Panc1 (cell line): ENCODE measurements around the gene MPIG6B. TPM values are rescaled to one million over a fixed set of nuclear protein-coding genes. Genes with fewer than 3 reads are reported as not detected.

Experiments
- ATAC-seq: fragments of 200-7000 bp; cut with Tn5 transposase; 2 replicates; pipeline ENCODE4 v1.9.1; 2020; ENCODE audit warnings: mild to moderate bottlenecking, moderate library complexity
- BruUV-seq: library from RNA; stranded (reverse); fragments of 400-500 nt; replicated peaks from 2 replicates; lab custom pipeline; 2021; lab: Mats Ljungman, UMichigan
- CTCF ChIA-PET: fragments of 300-600 bp; sonication (Branson Sonifier 250); formaldehyde crosslinking; loops from one replicate; lab custom pipeline; 2022; ENCODE audit warnings: antibody characterized with exemption; lab: Charles Lee
- POLR2A ChIA-PET: fragments of 300-600 bp; sonication (Branson Sonifier 250); formaldehyde crosslinking; loops from one replicate; lab custom pipeline; 2022; ENCODE audit warnings: antibody characterized with exemption; lab: Charles Lee
- DNase-seq: peaks from one replicate; pipeline ENCODE4 v3.0.0-alpha.2; 2010; ENCODE audit warnings: low read depth, low spot score
- H3K27ac ChIP-seq: 2 replicates; pipeline ENCODE4 v1.5.1; 2011; ENCODE audit warnings: mild to moderate bottlenecking, low read length, inconsistent platforms
- H3K27me3 ChIP-seq: fragments of 200-500 bp; sonication (Bioruptor generic); 2 replicates; pipeline ENCODE4 v1.6.0; 2014; ENCODE audit warnings: low read length, inconsistent platforms; ENCODE audit not compliant: control insufficient read depth, insufficient read depth
- H3K36me3 ChIP-seq: fragments of 200-500 bp; sonication (Bioruptor generic); 2 replicates; pipeline ENCODE4 v1.5.1; 2014; ENCODE audit warnings: inconsistent platforms, mild to moderate bottlenecking, low read length, moderate library complexity; ENCODE audit not compliant: control insufficient read depth, insufficient read depth
- H3K4me1 ChIP-seq: 2 replicates; pipeline ENCODE4 v1.5.1; 2011; ENCODE audit warnings: inconsistent platforms, mild to moderate bottlenecking, low read length, moderate library complexity; ENCODE audit not compliant: control insufficient read depth, insufficient read depth
- H3K4me3 ChIP-seq, 2 experiments: 2 replicates each; pipeline ENCODE4 v1.5.1; 2011 to 2012; ENCODE audit warnings: low read depth in 2 of 2, low read length in 2 of 2, mild to moderate bottlenecking in 2 of 2, inconsistent platforms in 1 of 2, moderate library complexity in 1 of 2
- H3K9me3 ChIP-seq: fragments of 200-500 bp; sonication (Bioruptor generic); 2 replicates; pipeline ENCODE4 v1.5.1; 2014; ENCODE audit warnings: low read depth, mild to moderate bottlenecking, inconsistent platforms, low read length, moderate library complexity; ENCODE audit not compliant: control insufficient read depth, insufficient read depth
- POLR2AphosphoS5 ChIP-seq: IDR thresholded peaks from 2 replicates; pipeline ENCODE4 v1.6.1; 2012; ENCODE audit warnings: mild to moderate bottlenecking, low read depth, low read length, moderate library complexity
- SIN3A ChIP-seq: IDR thresholded peaks from 2 replicates; pipeline ENCODE4 v1.6.1; 2012; ENCODE audit warnings: low read depth, mild to moderate bottlenecking, low read length, moderate library complexity, borderline replicate concordance; ENCODE audit not compliant: insufficient read depth
- TCF7L2 ChIP-seq: IDR thresholded peaks from 2 replicates; pipeline ENCODE4 v1.6.1; 2011; ENCODE audit warnings: mild to moderate bottlenecking, low read depth, low read length, inconsistent platforms
- in situ Hi-C: cut with HindIII; loops from 2 replicates; pipeline ENCODE4 v1.10.0; 2016; ENCODE audit warnings: low sequenced_read_pairs, low pct_unique_long_range_greater_than_20kb
- intact Hi-C: fragments of 100-400 bp; cut with micrococcal nuclease; formaldehyde crosslinking; loops from one replicate; pipeline ENCODE4 v1.10.0; 2022; ENCODE audit not compliant: unreplicated experiment
- total RNA-seq: library from RNA; stranded (reverse); gene quantifications from one replicate; pipeline ENCODE4 v1.2.1, GENCODE V29; 2021; ENCODE audit not compliant: unreplicated experiment
- TF ChIP-seq, protein P1 (sequence below): fragments of 450-650 bp; IDR thresholded peaks from 2 replicates; pipeline ENCODE4 v1.5.1; 2017; ENCODE audit warnings: mild to moderate bottlenecking
- TF ChIP-seq, protein P2 (sequence below), 2 experiments: IDR thresholded peaks; 2 replicates each; pipeline ENCODE4 v1.6.1; 2011 to 2012; ENCODE audit warnings: low read depth in 2 of 2, control low read depth in 1 of 2, low read length in 1 of 2, mild to moderate bottlenecking in 1 of 2, moderate library complexity in 1 of 2; ENCODE audit not compliant: insufficient read depth in 1 of 2

MPIG6B gene
- total RNA-seq, 1 experiment from 2014 or later: not detected

DNA sequence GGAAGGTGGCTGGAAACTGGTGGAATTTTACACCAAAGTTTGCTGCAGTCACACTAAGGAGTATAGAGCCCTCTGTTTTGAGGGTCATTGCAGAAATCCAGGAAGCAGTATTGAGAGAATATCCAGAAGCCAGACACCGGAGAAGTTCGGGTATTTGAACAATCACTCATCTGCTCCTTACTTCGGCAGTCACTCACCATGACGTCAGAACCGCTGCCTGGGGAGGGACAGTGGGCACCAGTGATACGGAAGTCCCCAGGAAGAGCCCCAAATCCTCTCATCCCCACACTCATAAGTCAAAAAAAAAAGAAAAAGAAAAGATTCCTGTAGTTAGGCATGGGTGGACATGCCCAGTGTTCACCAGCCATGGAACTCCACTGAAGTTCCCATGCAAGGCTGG, 46.3 kb upstream of the MPIG6B start:
- BruUV-seq: no TSS peak
- no peaks in the 10 kb centered on the region; the same call in 1 of the 2 replicates for H3K36me3 ChIP-seq
- TF ChIP-seq, protein P1, sequence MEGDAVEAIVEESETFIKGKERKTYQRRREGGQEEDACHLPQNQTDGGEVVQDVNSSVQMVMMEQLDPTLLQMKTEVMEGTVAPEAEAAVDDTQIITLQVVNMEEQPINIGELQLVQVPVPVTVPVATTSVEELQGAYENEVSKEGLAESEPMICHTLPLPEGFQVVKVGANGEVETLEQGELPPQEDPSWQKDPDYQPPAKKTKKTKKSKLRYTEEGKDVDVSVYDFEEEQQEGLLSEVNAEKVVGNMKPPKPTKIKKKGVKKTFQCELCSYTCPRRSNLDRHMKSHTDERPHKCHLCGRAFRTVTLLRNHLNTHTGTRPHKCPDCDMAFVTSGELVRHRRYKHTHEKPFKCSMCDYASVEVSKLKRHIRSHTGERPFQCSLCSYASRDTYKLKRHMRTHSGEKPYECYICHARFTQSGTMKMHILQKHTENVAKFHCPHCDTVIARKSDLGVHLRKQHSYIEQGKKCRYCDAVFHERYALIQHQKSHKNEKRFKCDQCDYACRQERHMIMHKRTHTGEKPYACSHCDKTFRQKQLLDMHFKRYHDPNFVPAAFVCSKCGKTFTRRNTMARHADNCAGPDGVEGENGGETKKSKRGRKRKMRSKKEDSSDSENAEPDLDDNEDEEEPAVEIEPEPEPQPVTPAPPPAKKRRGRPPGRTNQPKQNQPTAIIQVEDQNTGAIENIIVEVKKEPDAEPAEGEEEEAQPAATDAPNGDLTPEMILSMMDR: no peak
- TF ChIP-seq, protein P2, sequence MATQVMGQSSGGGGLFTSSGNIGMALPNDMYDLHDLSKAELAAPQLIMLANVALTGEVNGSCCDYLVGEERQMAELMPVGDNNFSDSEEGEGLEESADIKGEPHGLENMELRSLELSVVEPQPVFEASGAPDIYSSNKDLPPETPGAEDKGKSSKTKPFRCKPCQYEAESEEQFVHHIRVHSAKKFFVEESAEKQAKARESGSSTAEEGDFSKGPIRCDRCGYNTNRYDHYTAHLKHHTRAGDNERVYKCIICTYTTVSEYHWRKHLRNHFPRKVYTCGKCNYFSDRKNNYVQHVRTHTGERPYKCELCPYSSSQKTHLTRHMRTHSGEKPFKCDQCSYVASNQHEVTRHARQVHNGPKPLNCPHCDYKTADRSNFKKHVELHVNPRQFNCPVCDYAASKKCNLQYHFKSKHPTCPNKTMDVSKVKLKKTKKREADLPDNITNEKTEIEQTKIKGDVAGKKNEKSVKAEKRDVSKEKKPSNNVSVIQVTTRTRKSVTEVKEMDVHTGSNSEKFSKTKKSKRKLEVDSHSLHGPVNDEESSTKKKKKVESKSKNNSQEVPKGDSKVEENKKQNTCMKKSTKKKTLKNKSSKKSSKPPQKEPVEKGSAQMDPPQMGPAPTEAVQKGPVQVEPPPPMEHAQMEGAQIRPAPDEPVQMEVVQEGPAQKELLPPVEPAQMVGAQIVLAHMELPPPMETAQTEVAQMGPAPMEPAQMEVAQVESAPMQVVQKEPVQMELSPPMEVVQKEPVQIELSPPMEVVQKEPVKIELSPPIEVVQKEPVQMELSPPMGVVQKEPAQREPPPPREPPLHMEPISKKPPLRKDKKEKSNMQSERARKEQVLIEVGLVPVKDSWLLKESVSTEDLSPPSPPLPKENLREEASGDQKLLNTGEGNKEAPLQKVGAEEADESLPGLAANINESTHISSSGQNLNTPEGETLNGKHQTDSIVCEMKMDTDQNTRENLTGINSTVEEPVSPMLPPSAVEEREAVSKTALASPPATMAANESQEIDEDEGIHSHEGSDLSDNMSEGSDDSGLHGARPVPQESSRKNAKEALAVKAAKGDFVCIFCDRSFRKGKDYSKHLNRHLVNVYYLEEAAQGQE (IDR thresholded peaks at IDR 0.05; ENCODE audit: insufficient read depth in 1 of 2, low read depth in 2 of 2, low read length in 1 of 2): no peak
- TF ChIP-seq SIN3A (no peak), TCF7L2 (no peak), POLR2AphosphoS5 (no peak)
- intact Hi-C loops (no loop called here), in situ Hi-C loops (no loop called here)
- peaks cover 4% of the 10 kb centered on the region; the same call in 1 of the 2 replicates for H3K4me1 ChIP-seq
- no peak for ATAC-seq
- no peaks in the 10 kb centered on the region for H3K27me3 ChIP-seq
- CTCF ChIA-PET: no interaction called here
- POLR2A ChIA-PET: no interaction called here
- DNase-seq: no peak
- H3K27ac ChIP-seq: no peak overlapping the region
- H3K9me3 ChIP-seq: no peaks in the 10 kb centered on the region
- no peak overlapping the region for H3K4me3 ChIP-seq

DNA sequence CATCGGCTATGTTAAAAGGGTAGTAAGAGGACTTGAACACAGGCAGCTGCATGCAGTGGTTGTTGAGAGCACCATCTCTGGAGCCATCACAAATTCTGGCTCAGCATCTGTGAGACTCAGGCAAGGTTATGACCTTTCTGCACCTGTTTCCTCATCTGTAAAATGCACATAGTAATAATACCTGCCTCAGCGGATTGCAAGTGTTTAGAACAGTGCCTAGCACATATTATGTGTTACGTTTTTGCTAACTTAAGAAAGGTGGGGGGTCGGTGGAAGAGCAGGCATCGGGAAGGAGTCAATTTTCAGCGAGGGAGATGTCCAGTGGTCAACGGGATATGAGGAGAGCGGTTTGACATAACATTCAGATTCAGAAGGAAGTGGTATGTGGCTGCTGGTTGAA, 45.2 kb upstream of the MPIG6B start:
- no TSS peak for BruUV-seq
- Histone ChIP-seq H3K27me3 (no peaks in the 10 kb centered on the region), H3K4me3 (no peak overlapping the region), H3K27ac (no peak overlapping the region), H3K9me3 (no peaks in the 10 kb centered on the region), H3K4me1 (peaks cover 4% of the 10 kb centered on the region; the same call in 1 of the 2 replicates), H3K36me3 (no peaks in the 10 kb centered on the region)
- intact Hi-C loops (no loop called here), in situ Hi-C loops (no loop called here)
- ChIA-PET CTCF (no interaction called here), POLR2A (no interaction called here)
- no peak for DNase-seq
- no peak for TF ChIP-seq SIN3A
- TF ChIP-seq, protein P1: no peak
- TF ChIP-seq, protein P2 (IDR thresholded peaks at IDR 0.05; ENCODE audit: insufficient read depth in 1 of 2, low read depth in 2 of 2, low read length in 1 of 2): no peak
- no peak for TF ChIP-seq TCF7L2
- no peak for ATAC-seq
